ENCODE results near the gene RABGAP1L.

The RABGAP1L gene

DNA sequence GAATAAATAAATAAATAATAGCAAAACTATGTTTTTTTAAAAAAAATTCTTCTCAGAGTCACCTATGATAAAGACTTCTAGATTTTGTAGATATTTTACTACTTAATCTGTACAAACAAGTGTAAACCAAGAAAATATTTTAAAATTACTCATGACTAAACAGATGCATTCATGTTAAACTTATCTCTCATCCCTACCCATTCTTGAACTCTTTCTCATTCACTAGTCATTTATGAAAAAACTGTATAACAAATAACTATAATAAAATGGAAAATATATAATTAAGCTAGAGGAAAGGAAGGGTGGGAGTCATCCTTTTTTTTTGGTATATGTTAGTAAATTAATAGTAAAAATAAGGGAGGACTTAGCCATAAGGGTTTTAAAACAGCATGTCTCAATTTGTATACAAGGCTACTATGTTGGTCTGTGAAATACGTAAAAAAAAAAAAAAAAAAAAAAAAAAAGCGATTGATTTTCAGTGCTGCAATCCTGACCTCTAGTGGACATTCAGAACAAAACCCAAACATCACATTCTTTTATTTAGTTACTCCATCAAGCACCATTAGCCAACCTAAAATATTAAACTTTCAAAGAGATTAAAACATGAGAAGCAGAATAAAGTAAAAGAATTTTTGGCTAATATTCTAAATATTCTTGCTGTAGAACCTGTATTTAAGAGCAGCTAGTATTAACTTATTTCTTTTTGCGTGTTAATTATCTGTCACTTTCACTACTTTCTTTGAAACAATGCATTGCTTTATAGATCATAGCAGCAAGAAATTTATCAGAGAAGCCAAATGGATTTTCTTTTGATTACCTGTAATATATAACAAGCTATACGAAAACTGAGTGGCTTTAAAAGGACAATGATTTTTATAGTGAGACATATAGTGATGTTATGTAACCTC is 584.6 kb downstream of the RABGAP1L start:
- H3K4me3 ChIP-seq: no peak overlapping the region
- H3K27ac ChIP-seq: no peak overlapping the region
- DNase-seq (ENCODE audit: low spot score): no peak
- TF ChIP-seq, protein P1, sequence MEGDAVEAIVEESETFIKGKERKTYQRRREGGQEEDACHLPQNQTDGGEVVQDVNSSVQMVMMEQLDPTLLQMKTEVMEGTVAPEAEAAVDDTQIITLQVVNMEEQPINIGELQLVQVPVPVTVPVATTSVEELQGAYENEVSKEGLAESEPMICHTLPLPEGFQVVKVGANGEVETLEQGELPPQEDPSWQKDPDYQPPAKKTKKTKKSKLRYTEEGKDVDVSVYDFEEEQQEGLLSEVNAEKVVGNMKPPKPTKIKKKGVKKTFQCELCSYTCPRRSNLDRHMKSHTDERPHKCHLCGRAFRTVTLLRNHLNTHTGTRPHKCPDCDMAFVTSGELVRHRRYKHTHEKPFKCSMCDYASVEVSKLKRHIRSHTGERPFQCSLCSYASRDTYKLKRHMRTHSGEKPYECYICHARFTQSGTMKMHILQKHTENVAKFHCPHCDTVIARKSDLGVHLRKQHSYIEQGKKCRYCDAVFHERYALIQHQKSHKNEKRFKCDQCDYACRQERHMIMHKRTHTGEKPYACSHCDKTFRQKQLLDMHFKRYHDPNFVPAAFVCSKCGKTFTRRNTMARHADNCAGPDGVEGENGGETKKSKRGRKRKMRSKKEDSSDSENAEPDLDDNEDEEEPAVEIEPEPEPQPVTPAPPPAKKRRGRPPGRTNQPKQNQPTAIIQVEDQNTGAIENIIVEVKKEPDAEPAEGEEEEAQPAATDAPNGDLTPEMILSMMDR (IDR thresholded peaks at IDR 0.05): peak; percentile 26

- TF ChIP-seq, protein P1 (IDR thresholded peaks at IDR 0.05): no peak
- no peak for DNase-seq (ENCODE audit: low spot score)
- Histone ChIP-seq H3K4me3 (no peak overlapping the region), H3K27ac (no peak overlapping the region)
Measured at GRCh38 chr1:174744886-174745285, 585.6 kb downstream of the RABGAP1L start.

- TF ChIP-seq, protein P1 (IDR thresholded peaks at IDR 0.05): no peak
- DNase-seq (ENCODE audit: low spot score): no peak
- Histone ChIP-seq H3K27ac (no peak overlapping the region), H3K4me3 (no peak overlapping the region)
Measured at GRCh38 chr1:174746024-174746808, 586.9 kb downstream of the RABGAP1L start.

DNA sequence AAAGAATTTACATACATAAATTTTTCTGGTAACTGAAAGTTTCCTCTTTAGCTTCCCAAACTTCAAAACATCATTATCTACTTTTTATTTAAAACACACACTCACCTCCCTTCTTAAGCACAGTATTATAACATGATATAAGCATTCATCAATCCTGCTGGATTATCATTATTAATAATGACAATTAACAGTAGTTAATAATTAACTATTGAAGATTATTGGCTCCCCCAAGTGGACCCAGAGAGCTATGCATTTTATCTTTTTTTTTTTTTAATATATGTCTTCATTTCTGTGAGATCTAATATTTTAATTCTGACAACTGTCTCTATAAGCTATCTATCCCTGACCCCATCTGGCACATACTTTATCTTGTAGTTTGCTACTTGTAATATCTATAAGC is 588.3 kb downstream of the RABGAP1L start:
- no peak for DNase-seq (ENCODE audit: low spot score)
- no peak overlapping the region for H3K27ac ChIP-seq
- H3K4me3 ChIP-seq: no peak overlapping the region
- TF ChIP-seq, protein P1 (IDR thresholded peaks at IDR 0.05): no peak

DNA sequence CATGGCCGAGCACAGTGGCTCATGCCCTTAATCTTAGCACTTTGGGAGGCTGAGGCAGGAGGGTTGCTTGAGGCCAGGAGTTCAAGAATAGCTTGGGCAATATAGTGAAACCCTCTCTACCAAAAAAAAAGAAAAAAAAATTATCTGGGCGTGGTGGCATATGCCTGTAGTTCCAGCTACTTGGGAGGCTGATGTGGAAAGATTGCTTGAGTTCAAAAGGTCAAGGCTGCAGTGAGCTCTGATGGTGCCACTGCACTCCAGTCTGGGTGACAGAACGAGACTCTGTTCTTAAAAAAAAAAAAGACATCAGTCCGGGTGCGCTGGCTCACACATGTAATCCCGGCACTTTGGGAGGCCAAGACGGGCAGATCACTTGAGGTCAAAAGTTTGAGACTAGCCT is 589.3 kb downstream of the RABGAP1L start:
- no peak for DNase-seq (ENCODE audit: low spot score)
- Histone ChIP-seq H3K4me3 (no peak overlapping the region), H3K27ac (no peak overlapping the region)
- TF ChIP-seq, protein P1 (IDR thresholded peaks at IDR 0.05): no peak

DNA sequence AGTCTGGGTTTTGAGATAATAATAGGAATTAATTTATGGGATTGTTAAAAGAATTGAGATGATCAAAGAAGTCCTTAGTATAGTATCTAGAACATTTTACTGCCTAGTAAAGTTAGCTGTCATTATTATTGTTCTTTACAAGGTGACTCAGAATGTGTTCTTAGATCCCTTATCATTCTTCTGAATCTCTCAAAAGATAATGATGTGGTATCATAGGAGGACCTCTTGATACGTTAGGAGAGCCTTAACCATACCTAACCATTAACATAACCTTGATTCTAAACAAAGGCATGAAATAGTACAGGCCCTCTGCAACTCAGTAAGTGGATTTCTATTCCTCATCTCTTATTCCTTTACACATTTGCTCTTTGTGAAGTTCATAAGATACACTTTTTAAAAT is 593.8 kb downstream of the RABGAP1L start:
- no peak for DNase-seq (ENCODE audit: low spot score)
- TF ChIP-seq, protein P1 (IDR thresholded peaks at IDR 0.05): no peak
- no peak overlapping the region for H3K27ac ChIP-seq
- H3K4me3 ChIP-seq: no peak overlapping the region

Data from coronary artery (tissue), 2 donors.